AG10803 (cell line): ENCODE measurements around the gene YRDC.

Source experiments
- DNase-seq: peaks from one replicate; pipeline ENCODE4 v3.0.0; 2010; ENCODE audit warnings: low read depth
- H3K4me3 ChIP-seq: 2 replicates; pipeline ENCODE4 v1.5.1; 2011; ENCODE audit warnings: mild to moderate bottlenecking, low read length, control low read depth
- CTCF ChIP-seq: conservative IDR thresholded peaks from 2 replicates; pipeline ENCODE4 v1.5.1; 2011; ENCODE audit warnings: mild to moderate bottlenecking, low read length, control low read depth, inconsistent platforms

The YRDC gene

GRCh38 chr1:37765916-37766664 lies 41.9 kb downstream of the YRDC start:
- DNase-seq: no peak
- H3K4me3 ChIP-seq: no peak overlapping the region
- TF ChIP-seq CTCF: no peak

DNA sequence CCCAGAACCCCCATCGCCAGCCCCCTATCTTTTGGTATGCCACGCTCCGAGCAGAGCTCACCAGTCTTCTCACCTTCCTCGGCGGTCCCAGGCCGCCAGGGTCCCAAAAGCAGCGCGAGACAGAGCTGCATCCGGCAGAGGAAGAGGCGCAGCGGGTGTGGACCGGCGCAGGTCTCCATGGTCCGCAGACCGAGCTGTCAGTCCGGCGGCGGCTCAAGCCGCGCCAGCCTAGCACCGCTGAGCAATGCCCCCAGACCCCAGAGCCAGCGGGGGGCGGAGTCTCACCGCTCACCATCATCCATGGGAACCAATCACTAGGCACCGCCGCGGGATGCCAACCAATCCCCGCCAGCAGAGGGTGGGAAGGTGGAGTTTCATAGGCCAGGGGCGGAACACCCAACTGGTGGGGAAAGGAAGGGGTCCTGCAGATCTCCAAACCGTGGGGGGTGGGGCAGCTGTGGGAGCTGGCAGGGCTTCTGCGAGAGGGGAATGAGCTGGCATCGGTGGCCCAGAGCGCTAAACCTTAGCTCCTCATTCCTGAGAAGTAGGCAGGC lies 43.0 kb downstream of the YRDC start, which contains the start of gene EPHA10:
Gene EPHA10 (minus strand): TSS at position 233 of the 554 bp plus-strand sequence. CDS start 54 bp downstream, at position 179.
- DNase-seq: no peak
- no peak within 1 kb of the TSS for H3K4me3 ChIP-seq
- TF ChIP-seq CTCF: no peak

DNA sequence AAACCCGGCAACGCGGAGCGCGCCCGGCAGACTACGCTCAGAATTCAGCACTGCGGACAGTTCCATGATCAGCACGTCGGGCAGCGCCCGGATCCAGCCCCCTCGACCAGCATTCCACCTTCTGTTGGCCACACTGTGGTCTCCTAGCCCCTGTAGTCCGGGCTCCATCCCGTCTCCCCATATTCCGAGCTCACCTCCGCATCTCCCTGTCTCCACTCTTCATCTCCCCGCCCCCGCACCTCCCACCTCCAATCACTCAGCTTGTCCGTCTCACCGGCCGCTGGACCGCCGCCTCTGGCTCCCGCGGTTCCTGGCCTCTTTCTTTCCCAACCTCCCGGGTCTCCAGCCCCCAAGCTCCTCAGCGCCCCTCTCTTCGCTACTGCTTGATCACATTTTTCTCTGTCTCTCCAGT lies 43.6 kb downstream of the YRDC start:
- peak; percentile 11 for DNase-seq
- TF ChIP-seq CTCF: no peak
- no peak overlapping the region for H3K4me3 ChIP-seq

DNA sequence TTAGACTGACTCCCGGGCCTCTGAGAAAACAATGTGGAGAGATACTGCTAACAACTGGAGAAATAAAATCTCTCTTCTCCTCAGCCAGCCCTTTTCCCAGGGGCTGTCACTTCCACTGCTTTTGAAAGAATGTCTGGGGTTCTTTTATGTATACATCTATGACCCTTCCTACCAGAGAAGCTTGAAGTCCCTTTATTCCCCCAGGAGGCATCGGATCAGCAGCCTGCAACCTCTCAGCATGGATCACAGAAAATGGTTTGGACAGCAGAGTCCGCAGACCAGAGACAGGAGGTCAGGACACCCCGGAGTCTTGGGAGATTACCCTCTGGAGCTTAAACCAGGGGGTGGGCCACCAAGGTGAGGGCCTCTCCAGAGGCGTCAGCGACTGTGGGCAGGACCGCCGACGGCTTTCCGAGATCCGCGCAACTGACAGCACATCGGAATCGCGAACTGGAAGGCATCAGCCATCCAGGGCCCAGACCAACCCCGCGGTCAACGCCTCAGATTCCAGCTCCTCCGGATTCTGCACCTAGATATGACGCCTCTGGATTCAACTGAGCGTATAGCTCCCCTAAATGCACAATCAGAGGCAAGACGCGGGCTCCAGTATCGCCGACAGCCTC lies 44.1 kb downstream of the YRDC start:
- TF ChIP-seq CTCF: no peak
- H3K4me3 ChIP-seq: no peak overlapping the region
- no peak for DNase-seq

- H3K4me3 ChIP-seq: no peak overlapping the region
- no peak for TF ChIP-seq CTCF
- no peak for DNase-seq
Measured at GRCh38 chr1:37762516-37762915, 45.5 kb downstream of the YRDC start.

GRCh38 chr1:37761416-37762095 lies 46.5 kb downstream of the YRDC start:
- TF ChIP-seq CTCF: no peak
- H3K4me3 ChIP-seq: no peak overlapping the region

More at GRCh38 chr1:37761416-37762095, 46.5 kb downstream of the YRDC start:
- no peak for DNase-seq
